HG03139 (cell line): Measurements from ENCODE around the gene OR5A2.
"Not testable (repeated sequence)": the region's sequence is repeated elsewhere in the genome, so short reads cannot be mapped to it uniquely, and the experiment has no call there.

Source experiments
- ATAC-seq: cut with Tn5 transposase; IDR thresholded peaks from one replicate; pipeline ENCODE4 v1.9.1; 2021; ENCODE audit not compliant: unreplicated experiment

Gene OR5A2

DNA sequence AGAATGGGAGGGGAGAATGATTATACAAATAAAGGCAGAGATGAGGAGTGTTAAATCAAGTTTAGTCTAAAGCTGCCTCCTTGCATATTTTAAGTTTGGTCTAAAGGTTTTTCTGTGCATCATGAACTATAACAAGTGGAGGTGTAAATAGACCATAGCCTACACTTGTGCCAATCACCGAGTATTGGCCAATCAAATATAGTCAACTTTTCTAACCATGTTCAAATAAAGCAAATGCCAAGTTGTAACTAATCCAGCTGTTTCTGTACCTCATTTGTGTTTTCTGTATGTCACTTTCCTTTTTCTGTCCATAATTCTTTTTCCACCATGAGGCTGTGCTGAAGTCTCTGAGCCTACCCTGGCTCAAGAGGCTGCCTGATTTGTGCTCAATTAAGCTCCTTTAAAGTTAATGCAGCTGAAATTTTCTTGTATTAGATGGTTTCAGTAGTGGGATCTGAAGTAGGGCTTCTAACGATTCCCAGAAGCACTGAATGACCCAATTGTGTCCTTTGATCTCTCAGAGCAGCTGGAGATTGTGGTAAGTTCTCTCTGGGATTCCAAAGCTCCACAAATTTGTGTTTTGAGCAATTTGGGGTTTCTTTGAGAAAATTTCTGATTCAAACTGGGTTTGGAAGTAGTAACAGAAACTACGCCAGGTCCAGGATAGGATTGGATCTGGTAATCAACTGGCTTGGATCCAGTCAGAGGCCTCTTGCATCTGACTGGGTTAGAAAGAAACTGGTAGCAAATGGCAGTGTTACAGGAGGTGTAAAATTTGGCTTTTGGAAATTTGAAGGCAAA is 25.6 kb downstream of the OR5A2 start:
- no peak for ATAC-seq

DNA sequence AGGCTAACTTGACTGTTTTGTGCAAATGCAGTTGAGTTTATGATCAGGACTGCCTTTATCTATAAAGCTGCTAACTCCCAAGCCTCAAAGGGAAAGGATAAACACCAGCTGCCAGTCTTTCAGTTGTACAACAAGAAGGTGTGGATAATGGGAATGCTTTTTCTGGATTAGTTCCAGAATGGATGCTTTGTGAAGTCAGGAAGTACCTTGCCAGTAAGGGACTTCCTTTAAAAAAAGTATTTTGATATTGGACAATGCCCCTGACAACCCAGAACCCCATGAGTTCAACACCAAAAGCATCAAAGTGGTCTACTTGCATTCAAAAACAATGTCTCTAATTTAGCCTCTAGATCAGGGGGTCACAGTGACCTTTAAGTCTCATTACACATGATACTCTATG is 32.0 kb downstream of the OR5A2 start:
- no peak for ATAC-seq

DNA sequence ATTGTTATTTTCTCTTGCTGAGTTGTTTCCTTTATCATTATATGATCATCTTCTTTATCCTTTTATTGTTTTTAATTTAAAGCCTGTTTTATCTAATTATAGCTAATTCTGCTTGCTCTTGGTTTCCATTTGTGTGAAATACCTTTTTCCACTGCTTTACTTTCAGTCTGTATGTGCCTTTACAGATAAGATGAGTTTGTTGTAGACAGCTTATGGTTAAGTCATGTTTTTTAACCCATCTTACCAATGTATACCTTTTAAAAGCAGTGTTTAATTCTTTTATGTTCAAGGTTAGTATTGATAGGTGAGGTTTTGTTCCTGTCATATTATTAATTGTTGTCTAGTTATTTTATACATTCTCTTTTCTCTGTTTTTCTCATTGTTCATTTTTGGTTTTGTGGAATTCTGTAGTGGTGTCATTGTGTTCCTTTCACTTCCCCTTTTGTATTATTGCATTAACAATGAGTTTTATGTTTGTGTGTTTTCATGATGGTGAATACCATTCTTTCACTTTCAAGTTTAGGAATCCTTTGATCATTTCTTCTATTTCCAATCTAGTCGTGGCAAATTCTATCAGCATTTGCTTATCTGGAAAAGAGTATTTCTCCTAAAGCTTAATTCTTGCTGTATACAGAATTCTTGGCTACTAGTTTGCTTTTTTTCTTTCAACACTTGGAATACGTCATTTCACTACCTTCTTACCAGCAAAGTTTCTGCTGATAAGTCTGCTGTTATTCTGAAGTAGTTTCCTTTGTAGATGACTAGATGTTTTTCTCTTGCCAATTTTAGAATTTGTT is 45.8 kb downstream of the OR5A2 start:
- peak; percentile 98 for ATAC-seq

DNA sequence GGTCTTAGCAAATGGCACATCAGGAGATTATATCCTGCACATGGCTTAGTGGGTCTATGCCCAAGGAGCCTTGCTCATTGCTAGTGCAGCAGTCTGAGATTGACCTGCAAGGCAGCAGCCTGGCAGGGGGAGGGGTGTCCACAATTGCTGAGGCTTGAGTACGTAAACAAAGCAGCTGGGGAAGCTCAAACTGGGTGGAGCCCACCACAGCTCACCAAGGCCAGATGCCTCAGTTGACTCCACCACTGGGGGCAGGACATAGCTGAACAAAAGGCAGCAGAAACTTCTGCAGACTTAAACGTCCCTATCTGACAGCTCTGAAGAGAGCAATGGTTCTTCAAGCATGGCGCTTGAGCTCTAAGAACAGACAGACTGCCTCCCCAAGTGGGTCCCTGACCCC is 53.9 kb downstream of the OR5A2 start:
- not testable (repeated sequence) for ATAC-seq

DNA sequence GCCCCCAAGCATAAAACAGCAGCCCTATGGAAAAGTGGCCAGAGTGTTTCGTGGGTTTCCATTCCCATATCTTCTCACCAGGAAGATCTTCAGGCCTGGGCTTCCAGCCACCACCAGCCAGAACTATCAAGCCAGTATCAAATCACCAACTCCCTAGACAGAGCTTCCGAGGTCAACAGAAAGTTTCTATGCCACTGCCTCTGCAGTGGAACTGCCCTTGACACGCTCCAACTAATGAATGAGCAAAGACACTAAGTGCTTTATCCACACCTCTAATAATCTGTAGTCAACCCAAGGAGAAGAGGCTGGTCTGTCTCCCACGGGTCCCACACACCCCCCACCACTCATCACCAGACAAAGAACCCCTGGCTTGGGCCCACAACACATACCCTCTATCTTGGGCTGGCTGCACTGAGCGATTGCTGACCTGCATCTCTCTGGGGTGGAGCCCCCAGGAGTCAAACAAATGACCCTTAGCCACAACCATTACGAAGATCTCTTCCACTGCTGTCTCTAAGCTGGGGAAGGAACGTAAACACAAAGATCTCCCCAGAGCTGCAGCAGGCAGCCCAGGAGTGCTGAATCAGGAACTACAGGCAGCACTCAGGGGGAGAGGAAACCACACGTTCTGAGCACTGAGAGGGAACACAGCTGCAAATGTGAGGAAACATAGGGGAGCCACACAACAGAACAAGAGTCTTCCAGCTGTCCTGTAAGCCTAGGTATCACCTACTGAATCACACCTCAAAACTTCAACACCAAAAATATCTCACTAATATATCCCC is 57.8 kb downstream of the OR5A2 start:
- ATAC-seq: no peak
